ENCODE measurements around the gene LTBP3. TPM values are rescaled to one million over a fixed set of nuclear protein-coding genes. Genes with fewer than 3 reads are reported as not detected.
"Not testable (repeated sequence)": the region's sequence is repeated elsewhere in the genome, so short reads cannot be mapped to it uniquely, and the experiment has no call there.

The LTBP3 gene
- total RNA-seq, 2 experiments from 2014 or later, result 64.7 to 70.8 TPM

DNA sequence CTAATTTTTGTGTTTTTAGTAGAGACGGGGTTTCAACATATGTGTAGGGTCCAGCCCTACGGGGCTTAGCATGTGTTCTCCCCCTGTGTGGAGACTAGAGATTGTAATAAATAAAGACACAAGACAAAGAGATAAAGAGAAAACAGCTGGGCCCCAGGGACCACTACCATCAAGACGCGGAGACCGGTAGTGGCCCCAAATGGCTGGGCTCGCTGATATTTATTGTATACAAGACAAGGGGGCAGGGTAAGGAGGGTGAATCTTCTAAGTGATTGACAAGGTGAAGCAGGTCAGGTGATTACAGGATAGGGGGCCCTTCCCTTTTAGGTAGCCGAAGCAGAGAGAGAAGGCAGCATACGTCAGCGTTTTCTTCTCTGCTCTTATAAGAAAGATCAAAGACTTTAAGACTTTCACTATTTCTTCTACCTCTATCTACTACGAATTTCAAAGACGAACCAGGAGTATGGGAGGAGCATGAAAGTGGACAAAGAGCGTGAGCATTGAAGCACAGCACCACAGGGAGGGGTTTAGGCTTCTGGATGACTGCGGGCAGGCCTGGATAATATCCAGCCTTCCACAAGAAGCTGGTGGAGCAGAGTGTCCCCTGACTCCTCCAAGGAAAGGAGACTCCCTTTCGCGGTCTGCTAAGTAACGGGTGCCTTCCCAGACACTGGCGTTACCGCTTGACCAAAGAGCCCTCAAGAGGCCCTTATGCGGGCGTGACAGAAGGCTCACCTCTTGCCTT is 36.2 kb downstream of the LTBP3 start:
- peak overlapping the region; percentile 69 for H3K27ac Mint-ChIP-seq
- CTCF ChIA-PET; ATAC-seq; H3K27me3 Mint-ChIP-seq (ENCODE audit: low read depth); DNase-seq; H3K36me3 Mint-ChIP-seq (ENCODE audit: low read depth); H3K9me3 Mint-ChIP-seq (ENCODE audit: insufficient read depth): not testable (repeated sequence)
- peaks cover 44% of the 10 kb centered on the region for H3K4me1 Mint-ChIP-seq (ENCODE audit: low read depth)
- H3K4me3 Mint-ChIP-seq, result peak overlapping the region; percentile 39
- POLR2A ChIA-PET, result interaction anchor here (0.8 kb wide), 1 partner anchor 16 kb away, joined by 3 read pairs; no protein-coding TSS in a partner anchor

DNA sequence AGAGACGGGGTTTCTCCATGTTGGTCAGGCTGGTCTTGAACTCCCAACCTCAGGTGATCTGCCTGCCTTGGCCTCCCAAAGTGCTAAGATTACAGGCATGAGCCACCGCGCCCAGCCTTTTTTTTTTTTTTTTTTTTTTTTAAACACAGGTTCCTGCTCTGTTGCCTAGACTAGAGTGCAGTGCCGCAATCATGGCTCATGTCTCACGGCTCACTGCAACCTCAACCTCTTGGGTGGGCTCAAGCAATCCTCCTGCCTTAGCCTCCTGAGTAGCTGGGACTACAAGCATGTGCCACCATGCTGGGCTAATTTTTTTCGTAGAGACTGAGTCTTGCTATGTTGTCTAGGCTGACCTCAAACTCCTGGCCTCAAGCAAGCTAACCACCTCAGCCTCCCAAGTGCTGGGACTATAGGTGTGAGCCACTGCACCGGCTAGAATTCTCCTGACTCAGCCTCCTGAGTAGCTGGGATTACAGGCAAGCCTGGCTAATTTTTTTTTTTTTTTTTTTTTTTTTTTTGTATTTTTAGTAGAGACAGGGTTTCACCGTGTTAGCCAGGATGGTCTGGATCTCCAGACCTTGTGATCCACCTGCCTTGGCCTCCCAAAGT is 39.1 kb downstream of the LTBP3 start:
- H3K27me3 Mint-ChIP-seq (ENCODE audit: low read depth); H3K4me3 Mint-ChIP-seq; DNase-seq; POLR2A ChIA-PET; H3K36me3 Mint-ChIP-seq (ENCODE audit: low read depth); H3K27ac Mint-ChIP-seq; ATAC-seq; H3K9me3 Mint-ChIP-seq (ENCODE audit: insufficient read depth): not testable (repeated sequence)
- CTCF ChIA-PET, result interaction anchor here (1.4 kb wide), 1 partner anchor 12 kb away, joined by 4 read pairs; no protein-coding TSS in a partner anchor
- H3K4me1 Mint-ChIP-seq (ENCODE audit: low read depth), result peaks cover 32% of the 10 kb centered on the region

DNA sequence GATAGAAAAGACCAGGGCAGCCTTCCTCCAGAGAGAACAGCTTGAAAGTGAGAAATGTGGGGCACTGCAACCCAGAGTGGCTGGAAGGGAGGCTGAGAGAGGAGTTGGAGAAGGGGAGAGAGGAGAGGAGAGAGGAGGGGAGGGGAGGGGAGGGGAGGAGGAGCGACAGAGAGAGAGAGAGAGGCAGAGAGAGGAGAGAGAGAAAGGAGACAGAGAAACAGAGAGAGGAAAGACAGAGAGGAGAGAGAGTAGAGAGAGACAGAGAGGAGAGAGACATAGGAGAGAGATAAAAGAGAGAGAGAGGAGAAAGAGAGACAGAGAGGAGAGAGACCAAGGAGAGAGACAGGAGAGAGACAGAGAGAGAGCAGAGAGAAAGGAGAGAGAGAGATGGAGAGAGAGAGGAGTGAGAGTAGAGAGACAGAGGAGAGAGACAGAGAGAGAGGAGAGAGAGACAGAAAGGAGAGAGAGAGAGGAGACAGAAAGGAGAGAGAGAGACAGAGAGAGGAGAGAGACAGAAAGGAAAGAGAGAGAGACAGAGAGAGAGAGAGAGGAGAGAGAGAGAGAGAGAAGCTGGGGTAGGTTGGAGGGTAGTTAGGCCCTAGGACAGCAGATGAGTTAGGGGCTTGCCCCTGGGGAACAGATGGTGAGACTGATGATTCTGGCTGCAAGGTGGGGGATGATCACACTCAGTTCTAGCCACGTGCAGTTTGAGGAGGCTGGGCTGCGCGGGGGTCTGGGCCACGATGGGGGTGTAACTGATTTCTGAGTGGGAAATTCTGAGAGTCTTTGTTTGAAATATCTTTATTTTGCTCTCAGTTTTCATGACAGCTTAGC is 41.8 kb downstream of the LTBP3 start:
- POLR2A ChIA-PET, result interaction anchor here (0.7 to 2.5 kb wide), 5 partner anchors 10 to 95 kb away, joined by 3 to 13 read pairs (median 3); partner anchors contain the start of gene MALAT1
- Mint-ChIP-seq H3K4me3 (no peak overlapping the region), H3K4me1 (ENCODE audit: low read depth) (peaks cover 10% of the 10 kb centered on the region), H3K9me3 (ENCODE audit: insufficient read depth) (no peaks in the 10 kb centered on the region), H3K27me3 (ENCODE audit: low read depth) (no peaks in the 10 kb centered on the region), H3K36me3 (ENCODE audit: low read depth) (no peaks in the 10 kb centered on the region), H3K27ac (peak overlapping the region; percentile 32)
- peak; percentile 62 for ATAC-seq
- CTCF ChIA-PET, result interaction anchor here (0.7 to 1.8 kb wide), 2 partner anchors 25 to 36 kb away, joined by 3 to 10 read pairs; no protein-coding TSS in a partner anchor
- DNase-seq, result no peak

DNA sequence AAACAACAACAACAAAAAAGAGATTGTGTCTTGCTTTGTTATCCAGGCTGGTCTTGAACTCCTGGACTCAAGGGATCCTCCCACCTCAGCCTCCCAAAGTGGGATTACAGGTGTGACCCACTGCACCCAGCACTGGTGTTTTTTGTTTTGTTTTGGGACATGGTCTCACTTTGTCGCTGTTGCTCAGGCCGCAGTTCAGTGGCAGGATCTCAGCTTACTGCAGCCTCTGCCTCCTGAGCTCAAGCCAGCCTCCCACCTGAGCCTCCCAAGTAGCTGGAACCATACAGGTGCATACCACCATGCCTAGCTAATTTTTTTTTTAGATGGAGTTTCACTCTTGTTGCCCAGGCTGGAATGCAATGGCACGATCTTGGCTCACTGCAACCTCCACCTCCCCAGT is 45.8 kb downstream of the LTBP3 start:
- not testable (repeated sequence) for H3K9me3 Mint-ChIP-seq (ENCODE audit: insufficient read depth); H3K27ac Mint-ChIP-seq; ATAC-seq; H3K27me3 Mint-ChIP-seq (ENCODE audit: low read depth); H3K4me3 Mint-ChIP-seq; H3K36me3 Mint-ChIP-seq (ENCODE audit: low read depth); DNase-seq
- peaks cover 27% of the 10 kb centered on the region for H3K4me1 Mint-ChIP-seq (ENCODE audit: low read depth)
- CTCF ChIA-PET, result interaction anchor here (0.6 to 19.7 kb wide), 3 partner anchors 14 to 91 kb away, joined by 3 to 538 read pairs (median 3); partner anchors contain the start of gene NEAT1
- POLR2A ChIA-PET, result interaction anchor here (1.5 to 22.4 kb wide), 3 partner anchors 10 to 91 kb away, joined by 6 to 4167 read pairs (median 14); partner anchors contain the start of genes MALAT1 and NEAT1

DNA sequence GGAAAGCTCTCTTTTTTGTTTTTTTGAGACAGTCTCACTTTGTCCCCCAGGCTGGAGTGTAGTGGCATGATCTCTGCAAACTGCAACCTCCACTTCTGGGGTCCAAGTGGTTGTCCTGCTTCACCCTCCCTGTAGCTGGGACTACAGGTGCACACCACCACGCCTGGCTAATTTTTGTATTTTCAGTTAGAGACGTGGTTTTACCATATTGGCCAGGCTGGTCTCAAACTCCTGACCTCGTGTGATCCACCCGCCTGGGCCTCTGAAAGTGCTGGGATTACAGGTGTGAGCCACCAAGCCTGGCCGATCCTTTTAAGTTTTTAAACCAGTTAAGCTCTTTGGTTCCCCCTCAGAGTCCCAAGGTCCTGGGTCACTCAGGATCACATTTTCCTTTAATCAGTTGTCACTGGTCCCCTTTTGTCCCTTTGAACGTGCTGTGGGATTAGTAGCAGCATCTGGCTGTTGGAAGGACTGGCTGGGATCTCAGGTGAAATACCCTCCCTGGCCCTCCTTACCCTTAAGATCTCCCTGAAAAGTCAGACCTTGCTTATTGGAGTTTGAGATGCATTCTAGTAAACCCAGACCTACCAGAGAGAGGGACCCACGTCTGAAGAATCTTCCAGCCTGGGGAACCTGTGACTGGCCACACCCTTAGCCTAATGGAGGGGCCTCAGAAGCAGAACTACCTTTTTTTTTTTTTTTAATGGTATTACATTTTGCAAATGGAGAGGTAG is 51.2 kb downstream of the LTBP3 start:
- Mint-ChIP-seq H3K4me1 (ENCODE audit: low read depth) (peaks cover 50% of the 10 kb centered on the region), H3K27ac (peak overlapping the region; percentile 73), H3K9me3 (ENCODE audit: insufficient read depth) (no peaks in the 10 kb centered on the region), H3K36me3 (ENCODE audit: low read depth) (no peaks in the 10 kb centered on the region), H3K4me3 (no peak overlapping the region), H3K27me3 (ENCODE audit: low read depth) (no peaks in the 10 kb centered on the region)
- DNase-seq, result peak; percentile 64
- peak; percentile 44 for ATAC-seq
- ChIA-PET POLR2A (interaction anchor here (0.6 to 22.4 kb wide), 22 partner anchors 10 to 672 kb away, joined by 3 to 4167 read pairs (median 4); partner anchors contain the start of genes FRMD8, LTBP3, MALAT1 and NEAT1), CTCF (interaction anchor here (1.0 to 19.7 kb wide), 10 partner anchors 9 to 178 kb away, joined by 3 to 538 read pairs (median 6); partner anchors contain the start of genes DPF2, MALAT1, NEAT1 and SLC25A45)

DNA sequence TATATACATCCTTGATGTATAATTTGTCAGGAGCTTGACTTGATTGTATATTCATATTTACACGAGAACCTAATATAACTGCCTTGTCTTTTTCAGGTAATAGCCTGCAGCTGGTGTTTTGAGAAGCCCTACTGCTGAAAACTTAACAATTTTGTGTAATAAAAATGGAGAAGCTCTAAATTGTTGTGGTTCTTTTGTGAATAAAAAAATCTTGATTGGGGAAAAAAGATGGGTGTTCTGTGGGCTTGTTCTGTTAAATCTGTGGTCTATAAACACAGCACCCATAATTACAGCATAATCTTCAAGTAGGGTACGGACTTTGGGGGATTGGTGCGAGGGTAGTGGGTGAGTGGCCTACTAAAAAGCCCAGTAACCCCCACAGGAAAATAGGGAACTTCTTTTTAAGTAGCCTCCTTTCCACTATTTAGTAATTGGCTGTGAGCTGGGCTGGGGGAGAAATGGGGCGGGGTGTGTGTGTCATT is 51.8 kb downstream of the LTBP3 start:
- peak overlapping the region; percentile 73 for H3K27ac Mint-ChIP-seq
- H3K4me1 Mint-ChIP-seq (ENCODE audit: low read depth), result peaks cover 50% of the 10 kb centered on the region
- no peak overlapping the region for H3K4me3 Mint-ChIP-seq
- H3K9me3 Mint-ChIP-seq (ENCODE audit: insufficient read depth), result no peaks in the 10 kb centered on the region
- DNase-seq, result no peak
- CTCF ChIA-PET, result interaction anchor here (0.9 to 19.7 kb wide), 11 partner anchors 9 to 172 kb away, joined by 3 to 538 read pairs (median 7); partner anchors contain the start of genes DPF2, MALAT1 and NEAT1
- H3K36me3 Mint-ChIP-seq (ENCODE audit: low read depth), result no peaks in the 10 kb centered on the region
- ATAC-seq, result no peak
- H3K27me3 Mint-ChIP-seq (ENCODE audit: low read depth), result no peaks in the 10 kb centered on the region
- POLR2A ChIA-PET, result interaction anchor here (0.6 to 22.4 kb wide), 26 partner anchors 10 to 672 kb away, joined by 3 to 4167 read pairs (median 4); partner anchors contain the start of genes FRMD8, LTBP3, MALAT1 and NEAT1

DNA sequence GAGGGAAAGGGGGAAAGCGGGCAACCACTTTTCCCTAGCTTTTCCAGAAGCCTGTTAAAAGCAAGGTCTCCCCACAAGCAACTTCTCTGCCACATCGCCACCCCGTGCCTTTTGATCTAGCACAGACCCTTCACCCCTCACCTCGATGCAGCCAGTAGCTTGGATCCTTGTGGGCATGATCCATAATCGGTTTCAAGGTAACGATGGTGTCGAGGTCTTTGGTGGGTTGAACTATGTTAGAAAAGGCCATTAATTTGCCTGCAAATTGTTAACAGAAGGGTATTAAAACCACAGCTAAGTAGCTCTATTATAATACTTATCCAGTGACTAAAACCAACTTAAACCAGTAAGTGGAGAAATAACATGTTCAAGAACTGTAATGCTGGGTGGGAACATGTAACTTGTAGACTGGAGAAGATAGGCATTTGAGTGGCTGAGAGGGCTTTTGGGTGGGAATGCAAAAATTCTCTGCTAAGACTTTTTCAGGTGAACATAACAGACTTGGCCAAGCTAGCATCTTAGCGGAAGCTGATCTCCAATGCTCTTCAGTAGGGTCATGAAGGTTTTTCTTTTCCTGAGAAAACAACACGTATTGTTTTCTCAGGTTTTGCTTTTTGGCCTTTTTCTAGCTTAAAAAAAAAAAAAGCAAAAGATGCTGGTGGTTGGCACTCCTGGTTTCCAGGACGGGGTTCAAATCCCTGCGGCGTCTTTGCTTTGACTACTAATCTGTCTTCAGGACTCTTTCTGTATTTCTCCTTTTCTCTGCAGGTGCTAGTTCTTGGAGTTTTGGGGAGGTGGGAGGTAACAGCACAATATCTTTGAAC is 52.5 kb downstream of the LTBP3 start:
- ATAC-seq (no peak), DNase-seq (no peak)
- Mint-ChIP-seq H3K27me3 (ENCODE audit: low read depth) (no peaks in the 10 kb centered on the region), H3K4me3 (no peak overlapping the region), H3K36me3 (ENCODE audit: low read depth) (no peaks in the 10 kb centered on the region), H3K4me1 (ENCODE audit: low read depth) (peaks cover 47% of the 10 kb centered on the region), H3K27ac (peak overlapping the region; percentile 73), H3K9me3 (ENCODE audit: insufficient read depth) (no peaks in the 10 kb centered on the region)
- ChIA-PET POLR2A (interaction anchor here (0.6 to 22.4 kb wide), 33 partner anchors 8 to 671 kb away, joined by 3 to 4167 read pairs (median 4); partner anchors contain the start of genes CDCA5, DPF2, FRMD8 and KAT5), CTCF (interaction anchor here (0.6 to 19.7 kb wide), 13 partner anchors 8 to 625 kb away, joined by 3 to 538 read pairs (median 5); partner anchors contain the start of genes MALAT1 and NEAT1)

DNA sequence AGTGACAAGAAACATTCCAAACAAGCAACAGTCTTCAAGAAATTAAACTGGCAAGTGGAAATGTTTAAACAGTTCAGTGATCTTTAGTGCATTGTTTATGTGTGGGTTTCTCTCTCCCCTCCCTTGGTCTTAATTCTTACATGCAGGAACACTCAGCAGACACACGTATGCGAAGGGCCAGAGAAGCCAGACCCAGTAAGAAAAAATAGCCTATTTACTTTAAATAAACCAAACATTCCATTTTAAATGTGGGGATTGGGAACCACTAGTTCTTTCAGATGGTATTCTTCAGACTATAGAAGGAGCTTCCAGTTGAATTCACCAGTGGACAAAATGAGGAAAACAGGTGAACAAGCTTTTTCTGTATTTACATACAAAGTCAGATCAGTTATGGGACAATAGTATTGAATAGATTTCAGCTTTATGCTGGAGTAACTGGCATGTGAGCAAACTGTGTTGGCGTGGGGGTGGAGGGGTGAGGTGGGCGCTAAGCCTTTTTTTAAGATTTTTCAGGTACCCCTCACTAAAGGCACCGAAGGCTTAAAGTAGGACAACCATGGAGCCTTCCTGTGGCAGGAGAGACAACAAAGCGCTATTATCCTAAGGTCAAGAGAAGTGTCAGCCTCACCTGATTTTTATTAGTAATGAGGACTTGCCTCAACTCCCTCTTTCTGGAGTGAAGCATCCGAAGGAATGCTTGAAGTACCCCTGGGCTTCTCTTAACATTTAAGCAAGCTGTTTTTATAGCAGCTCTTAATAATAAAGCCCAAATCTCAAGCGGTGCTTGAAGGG is 53.3 kb downstream of the LTBP3 start:
- peak overlapping the region; percentile 83 for H3K27ac Mint-ChIP-seq
- CTCF ChIA-PET, result interaction anchor here (0.6 to 19.7 kb wide), 11 partner anchors 8 to 624 kb away, joined by 3 to 538 read pairs (median 4); partner anchors contain the start of gene NEAT1
- ATAC-seq, result no peak
- H3K4me1 Mint-ChIP-seq (ENCODE audit: low read depth), result peaks cover 43% of the 10 kb centered on the region
- POLR2A ChIA-PET, result interaction anchor here (0.7 to 22.4 kb wide), 25 partner anchors 9 to 422 kb away, joined by 3 to 4167 read pairs (median 4); partner anchors contain the start of genes CDCA5, DPF2, FRMD8 and MALAT1
- H3K27me3 Mint-ChIP-seq (ENCODE audit: low read depth), result no peaks in the 10 kb centered on the region
- no peaks in the 10 kb centered on the region for H3K9me3 Mint-ChIP-seq (ENCODE audit: insufficient read depth)
- DNase-seq, result no peak
- no peak overlapping the region for H3K4me3 Mint-ChIP-seq
- H3K36me3 Mint-ChIP-seq (ENCODE audit: low read depth), result no peaks in the 10 kb centered on the region

DNA sequence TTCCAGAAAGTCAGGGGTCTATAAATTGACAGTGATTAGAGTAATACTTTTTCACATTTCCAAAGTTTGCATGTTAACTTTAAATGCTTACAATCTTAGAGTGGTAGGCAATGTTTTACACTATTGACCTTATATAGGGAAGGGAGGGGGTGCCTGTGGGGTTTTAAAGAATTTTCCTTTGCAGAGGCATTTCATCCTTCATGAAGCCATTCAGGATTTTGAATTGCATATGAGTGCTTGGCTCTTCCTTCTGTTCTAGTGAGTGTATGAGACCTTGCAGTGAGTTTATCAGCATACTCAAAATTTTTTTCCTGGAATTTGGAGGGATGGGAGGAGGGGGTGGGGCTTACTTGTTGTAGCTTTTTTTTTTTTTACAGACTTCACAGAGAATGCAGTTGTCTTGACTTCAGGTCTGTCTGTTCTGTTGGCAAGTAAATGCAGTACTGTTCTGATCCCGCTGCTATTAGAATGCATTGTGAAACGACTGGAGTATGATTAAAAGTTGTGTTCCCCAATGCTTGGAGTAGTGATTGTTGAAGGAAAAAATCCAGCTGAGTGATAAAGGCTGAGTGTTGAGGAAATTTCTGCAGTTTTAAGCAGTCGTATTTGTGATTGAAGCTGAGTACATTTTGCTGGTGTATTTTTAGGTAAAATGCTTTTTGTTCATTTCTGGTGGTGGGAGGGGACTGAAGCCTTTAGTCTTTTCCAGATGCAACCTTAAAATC is 54.0 kb downstream of the LTBP3 start:
- no peak for ATAC-seq
- Mint-ChIP-seq H3K4me3 (no peak overlapping the region), H3K27me3 (ENCODE audit: low read depth) (no peaks in the 10 kb centered on the region), H3K27ac (peak overlapping the region; percentile 83), H3K9me3 (ENCODE audit: insufficient read depth) (no peaks in the 10 kb centered on the region), H3K4me1 (ENCODE audit: low read depth) (peaks cover 40% of the 10 kb centered on the region), H3K36me3 (ENCODE audit: low read depth) (no peaks in the 10 kb centered on the region)
- CTCF ChIA-PET, result interaction anchor here (1.0 to 19.7 kb wide), 6 partner anchors 11 to 83 kb away, joined by 3 to 538 read pairs (median 6); partner anchors contain the start of gene NEAT1
- POLR2A ChIA-PET, result interaction anchor here (0.7 to 22.4 kb wide), 15 partner anchors 12 to 421 kb away, joined by 3 to 4167 read pairs (median 5); partner anchors contain the start of genes CDCA5, DPF2, MALAT1 and NEAT1
- DNase-seq, result no peak
